WTC11 (cell line): ENCODE results near the gene KRT86. TPM values are rescaled to one million over a fixed set of nuclear protein-coding genes. Genes with fewer than 3 reads are reported as not detected.

ENCODE experiments used
- ATAC-seq: fragments of 200-7000 bp; cut with Tn5 transposase; 2 replicates; pipeline ENCODE4 v1.10.0; 2021; ENCODE audit warnings: mild to moderate bottlenecking, moderate library complexity
- CTCF ChIA-PET: fragments of 300-600 bp; sonication (Branson Sonifier 250); formaldehyde crosslinking; loops from one replicate; lab custom pipeline; 2021; ENCODE audit warnings: antibody characterized with exemption; lab: Charles Lee
- POLR2A ChIA-PET: fragments of 350-600 bp; sonication (Branson Sonifier 250); formaldehyde crosslinking; loops from one replicate; lab custom pipeline; 2021; ENCODE audit warnings: antibody characterized with exemption; lab: Charles Lee
- DNase-seq: peaks from one replicate; pipeline ENCODE4 v3.0.0; 2021; ENCODE audit warnings: low spot score
- H3K27ac Mint-ChIP-seq: 2 replicates; pipeline ENCODE4 v1.8.0; 2021; ENCODE audit warnings: mixed read lengths
- H3K27me3 Mint-ChIP-seq: 2 replicates; pipeline ENCODE4 v1.8.0; 2021; ENCODE audit warnings: low read depth, mild to moderate bottlenecking, moderate library complexity, mixed read lengths
- H3K36me3 Mint-ChIP-seq: 2 replicates; pipeline ENCODE4 v1.8.0; 2021; ENCODE audit warnings: mixed read lengths
- H3K4me1 Mint-ChIP-seq: 2 replicates; pipeline ENCODE4 v1.8.0; 2022; ENCODE audit warnings: mixed read lengths
- H3K4me3 Mint-ChIP-seq: 2 replicates; pipeline ENCODE4 v1.8.0; 2021; ENCODE audit warnings: mild to moderate bottlenecking, moderate library complexity, mixed read lengths
- H3K9me3 Mint-ChIP-seq: 2 replicates; pipeline ENCODE4 v1.8.0; 2021; ENCODE audit warnings: mixed read lengths
- ATF6 ChIP-seq: sonication (generic); formaldehyde crosslinking; IDR thresholded peaks from 2 replicates; pipeline ENCODE4 v1.8.1; 2023; ENCODE audit warnings: mild to moderate bottlenecking, missing genetic modification reagents
- CBFB ChIP-seq: sonication (generic); formaldehyde crosslinking; IDR thresholded peaks from 2 replicates; pipeline ENCODE4 v1.8.1; 2022; ENCODE audit warnings: mild to moderate bottlenecking, low read depth, missing genetic modification reagents
- CREB1 ChIP-seq: sonication (generic); formaldehyde crosslinking; IDR thresholded peaks from 2 replicates; pipeline ENCODE4 v1.8.0; 2023; ENCODE audit warnings: mild to moderate bottlenecking, missing genetic modification reagents
- E2F5 ChIP-seq: sonication (generic); formaldehyde crosslinking; IDR thresholded peaks from 2 replicates; pipeline ENCODE4 v1.8.1; 2022; ENCODE audit warnings: mild to moderate bottlenecking, moderate library complexity, missing genetic modification reagents
- ETV6 ChIP-seq: sonication (generic); formaldehyde crosslinking; IDR thresholded peaks from 2 replicates; pipeline ENCODE4 v1.8.1; 2022; ENCODE audit warnings: mild to moderate bottlenecking, missing genetic modification reagents
- FOXK1 ChIP-seq: sonication (generic); formaldehyde crosslinking; IDR thresholded peaks from 2 replicates; pipeline ENCODE4 v1.8.0; 2022; ENCODE audit warnings: mild to moderate bottlenecking, moderate library complexity, missing genetic modification reagents
- FOXP4 ChIP-seq: sonication (generic); formaldehyde crosslinking; IDR thresholded peaks from 2 replicates; pipeline ENCODE4 v1.8.0; 2022; ENCODE audit warnings: mild to moderate bottlenecking, missing genetic modification reagents
- HMGA2 ChIP-seq: fragments of 250-450 bp; sonication (Bioruptor Pico); IDR thresholded peaks from 2 replicates; pipeline ENCODE4 v1.4.0; 2021; ENCODE audit warnings: mild to moderate bottlenecking, moderate library complexity
- HMGXB4 ChIP-seq: sonication (generic); formaldehyde crosslinking; IDR thresholded peaks from 2 replicates; pipeline ENCODE4 v1.8.1; 2023; ENCODE audit warnings: mild to moderate bottlenecking, moderate library complexity, missing genetic modification reagents
- NR3C1 ChIP-seq: sonication (generic); formaldehyde crosslinking; conservative IDR thresholded peaks from 2 replicates; pipeline ENCODE4 v1.8.1; 2023; ENCODE audit warnings: low read depth, mild to moderate bottlenecking, missing genetic modification reagents
- SP1 ChIP-seq: sonication (generic); formaldehyde crosslinking; conservative IDR thresholded peaks from 2 replicates; pipeline ENCODE4 v1.8.1; 2022; ENCODE audit warnings: missing genetic modification reagents
- TEAD1 ChIP-seq: sonication (generic); formaldehyde crosslinking; IDR thresholded peaks from 2 replicates; pipeline ENCODE4 v1.8.0; 2022; ENCODE audit warnings: mild to moderate bottlenecking, missing genetic modification reagents
- TEAD4 ChIP-seq: sonication (generic); formaldehyde crosslinking; IDR thresholded peaks from 2 replicates; pipeline ENCODE4 v1.8.0; 2022; ENCODE audit warnings: mild to moderate bottlenecking, missing genetic modification reagents
- ZNF121 ChIP-seq: sonication (generic); formaldehyde crosslinking; IDR thresholded peaks from 2 replicates; pipeline ENCODE4 v1.8.0; 2023; ENCODE audit warnings: missing genetic modification reagents
- ZNF138 ChIP-seq: sonication (generic); formaldehyde crosslinking; conservative IDR thresholded peaks from 2 replicates; pipeline ENCODE4 v1.8.1; 2022; ENCODE audit warnings: mild to moderate bottlenecking, moderate library complexity, missing genetic modification reagents
- ZNF232 ChIP-seq: sonication (generic); formaldehyde crosslinking; IDR thresholded peaks from 2 replicates; pipeline ENCODE4 v1.8.0; 2022; ENCODE audit warnings: mild to moderate bottlenecking, missing genetic modification reagents
- ZNF317 ChIP-seq: sonication (generic); formaldehyde crosslinking; IDR thresholded peaks from 2 replicates; pipeline ENCODE4 v1.8.1; 2023; ENCODE audit warnings: low read depth, mild to moderate bottlenecking, moderate library complexity, missing genetic modification reagents, borderline replicate concordance
- ZNF512 ChIP-seq: sonication (generic); formaldehyde crosslinking; IDR thresholded peaks from 2 replicates; pipeline ENCODE4 v1.8.1; 2022; ENCODE audit warnings: missing genetic modification reagents, borderline replicate concordance
- ZNF671 ChIP-seq: fragments of 250-450 bp; sonication (Bioruptor Pico); IDR thresholded peaks from 2 replicates; pipeline ENCODE4 v1.8.0; 2021; ENCODE audit warnings: mild to moderate bottlenecking
- total RNA-seq: library from RNA; stranded (reverse); gene quantifications from 3 replicates; pipeline ENCODE4 v1.2.3, GENCODE V29; 2021

The KRT86 gene
- total RNA-seq, 1 experiment from 2014 or later = 0.11 TPM

- TF ChIP-seq HMGXB4 (no peak), ZNF671 (CRISPR knock-in tag) (no peak), HMGA2 (no peak), CBFB (CRISPR knock-in tag) (no peak), ZNF232 (CRISPR knock-in tag) (no peak), ZNF121 (CRISPR knock-in tag) (no peak), TEAD1 (CRISPR knock-in tag) (no peak), NR3C1 (CRISPR knock-in tag) (no peak)
- TF ChIP-seq, all 79 proteins: peak for 0
Measured at GRCh38 chr12:52335598-52336262, 61.3 kb downstream of the KRT86 start (continued).

- no peak for TF ChIP-seq CBFB (CRISPR knock-in tag)
- no peak for TF ChIP-seq TEAD4
- no peak for TF ChIP-seq E2F5 (CRISPR knock-in tag)
- no peak for TF ChIP-seq ZNF138
- no peak for TF ChIP-seq ETV6 (CRISPR knock-in tag)
- no peak for TF ChIP-seq CREB1
- TF ChIP-seq ATF6 = no peak
- no peak for TF ChIP-seq HMGA2
- no peak for TF ChIP-seq ZNF512
- no peak for TF ChIP-seq ZNF232 (CRISPR knock-in tag)
- no peak for TF ChIP-seq SP1 (CRISPR knock-in tag)
- TF ChIP-seq ZNF317 = no peak
- no peak for TF ChIP-seq FOXK1 (CRISPR knock-in tag)
- no peak for TF ChIP-seq FOXP4 (CRISPR knock-in tag)
- POLR2A ChIA-PET = no interaction called here
- ATAC-seq = no peak
- peaks cover 7% of the 10 kb centered on the region for H3K4me1 Mint-ChIP-seq
- no peak for DNase-seq
- H3K27me3 Mint-ChIP-seq = no peaks in the 10 kb centered on the region; the same call in 1 of the 2 replicates
- H3K27ac Mint-ChIP-seq = no peak overlapping the region
- H3K36me3 Mint-ChIP-seq = no peaks in the 10 kb centered on the region
- H3K4me3 Mint-ChIP-seq = no peak overlapping the region
- no peaks in the 10 kb centered on the region; the same call in 1 of the 2 replicates for H3K9me3 Mint-ChIP-seq
- CTCF ChIA-PET = interaction anchor here (0.8 to 2.0 kb wide), 3 partner anchors 9 to 58 kb away, joined by 4 to 7 read pairs (median 6); no protein-coding TSS in a partner anchor
Measured at GRCh38 chr12:52336641-52337040, 62.2 kb downstream of the KRT86 start.
